HepG2 (cell line): ENCODE measurements around the gene ACD. TPM values are rescaled to one million over a fixed set of nuclear protein-coding genes. Genes with fewer than 3 reads are reported as not detected.

Experiments
- ATF7 ChIP-seq, 2 experiments: fragments of 450-650 bp in 1 of 2; sonication (generic) in 1 of 2; formaldehyde crosslinking in 1 of 2; IDR thresholded peaks; 2 replicates each; pipeline versions ENCODE4 v1.4.0 to v1.6.1; 2016 to 2020; ENCODE audit warnings: antibody characterized with exemption in 1 of 2, mild to moderate bottlenecking in 1 of 2, missing genetic modification reagents in 1 of 2
- CSRNP2 ChIP-seq: sonication (generic); formaldehyde crosslinking; conservative IDR thresholded peaks from 2 replicates; pipeline ENCODE4 v1.8.0; 2022; ENCODE audit warnings: low read depth, missing genetic modification reagents
- FOXM1 ChIP-seq: sonication (generic); formaldehyde crosslinking; IDR thresholded peaks from 2 replicates; pipeline ENCODE4 v1.5.0; 2020; ENCODE audit warnings: missing genetic modification reagents
- RBM22 ChIP-seq: fragments of 200-400 bp; formaldehyde crosslinking; optimal IDR thresholded peaks from 2 replicates; pipeline ENCODE3; 2017; ENCODE audit warnings: mild to moderate bottlenecking, low read length, moderate library complexity
- SKIL ChIP-seq: sonication (generic); formaldehyde crosslinking; IDR thresholded peaks from 2 replicates; pipeline ENCODE4 v1.8.0; 2022; ENCODE audit warnings: missing genetic modification reagents, mild to moderate bottlenecking, moderate library complexity, borderline replicate concordance
- SRF ChIP-seq: IDR thresholded peaks from 2 replicates; pipeline ENCODE4 v1.6.1; 2011; ENCODE audit warnings: mild to moderate bottlenecking, low read depth, low read length, moderate library complexity
- ZFP91 ChIP-seq: sonication (generic); formaldehyde crosslinking; IDR thresholded peaks from 2 replicates; pipeline ENCODE4 v1.9.0; 2022; ENCODE audit warnings: missing genetic modification reagents, mild to moderate bottlenecking, borderline replicate concordance
- ZHX2 ChIP-seq, 2 experiments: sonication (generic) in 1 of 2; formaldehyde crosslinking in 1 of 2; IDR thresholded peaks; 2 replicates each; pipeline versions ENCODE4 v1.6.1 to v1.9.0; 2014 to 2022; ENCODE audit warnings: antibody characterized with exemption in 1 of 2, borderline replicate concordance in 1 of 2, inconsistent platforms in 1 of 2, low read depth in 1 of 2, missing genetic modification reagents in 1 of 2
- ZNF251 ChIP-seq: sonication (generic); formaldehyde crosslinking; IDR thresholded peaks from 2 replicates; pipeline ENCODE4 v1.9.0; 2021; ENCODE audit warnings: mild to moderate bottlenecking, missing genetic modification reagents
- ZNF256 ChIP-seq: sonication (generic); formaldehyde crosslinking; conservative IDR thresholded peaks from 2 replicates; pipeline ENCODE4 v1.4.0; 2020; ENCODE audit warnings: missing genetic modification reagents
- ZNF512B ChIP-seq: sonication (generic); formaldehyde crosslinking; IDR thresholded peaks from 2 replicates; pipeline ENCODE4 v1.5.1; 2020; ENCODE audit warnings: missing genetic modification reagents, mild to moderate bottlenecking, borderline replicate concordance
- polyA plus RNA-seq, 8 experiments: library from polyadenylated mRNA; depleted of rRNA in 3 of 8; stranded (reverse) in 7 of 8; unstranded in 1 of 8; fragments of >200 nt; fragmentation: Illumina TruSeq in 4 of 8; extraction: Trizol in 4 of 8; gene quantifications; 2 replicates each; pipeline versions ENCODE4 v1.2.1 to v1.2.3, GENCODE V29; 2011 to 2016; ENCODE audit warnings: low read depth in 4 of 8, missing spikeins in 1 of 8, mixed read lengths in 1 of 8; ENCODE audit not compliant: insufficient read depth in 1 of 8
- total RNA-seq, 5 experiments: library from RNA; depleted of rRNA; stranded (reverse); fragments of >200 nt; fragmentation: Illumina TruSeq; extraction: Trizol; gene quantifications; 2 replicates each; pipeline ENCODE4 v1.2.3, GENCODE V29; 2016; ENCODE audit warnings: low read depth in 1 of 5

ACD gene
- total and polyA plus RNA-seq, 2 of the 13 experiments (the other 11 are each of a cell fraction or from before 2014, with no cell fraction given): 32.6 to 38.3 TPM

- no peak for TF ChIP-seq CSRNP2 (CRISPR knock-in tag)
- TF ChIP-seq ZNF256 (CRISPR knock-in tag): 0 out of 2 replicates have a peak, but pooled peaks have one; percentile 25
- TF ChIP-seq SRF: no peak
- TF ChIP-seq ZHX2 (IDR thresholded peaks at IDR 0.05; ENCODE audit: low read depth): no peak
- no peak; the same call in 1 of the 2 replicates for TF ChIP-seq ZHX2 (CRISPR knock-in tag; IDR thresholded peaks at IDR 0.05; ENCODE audit: borderline replicate concordance)
- TF ChIP-seq RBM22: peak; percentile 15
- 0 out of 2 replicates have a peak, but pooled peaks have one; percentile 8 for TF ChIP-seq SKIL
- no peak for TF ChIP-seq ZNF251 (CRISPR knock-in tag)
- 0 out of 2 replicates have a peak, but pooled peaks have one; percentile 65 for TF ChIP-seq FOXM1 (CRISPR knock-in tag)
- TF ChIP-seq ZFP91 (CRISPR knock-in tag): peak; percentile 67; the same call in 1 of the 2 replicates
- TF ChIP-seq ATF7 (IDR thresholded peaks at IDR 0.05): no peak
- TF ChIP-seq ATF7 (CRISPR knock-in tag; IDR thresholded peaks at IDR 0.05): no peak
- TF ChIP-seq ZNF512B (CRISPR knock-in tag): no peak
Observed at GRCh38 chr16:67666559-67667452, 6.7 kb upstream of the ACD start, which contains the start of the genes C16orf86 and ENKD1 (continued).
